K562 (cell line): ENCODE data around the gene CAMK2D. TPM values are rescaled to one million over a fixed set of nuclear protein-coding genes. Genes with fewer than 3 reads are reported as not detected.

Source experiments
- ARID1B ChIP-seq: fragments of 450-650 bp; IDR thresholded peaks from 2 replicates; pipeline ENCODE4 v1.6.1; 2016; ENCODE audit warnings: antibody characterized with exemption, mild to moderate bottlenecking, inconsistent platforms
- ATF1 ChIP-seq, 2 experiments: fragments of 450-650 bp in 1 of 2; IDR thresholded peaks; 2 replicates each; pipeline ENCODE4 v1.6.1; 2016; ENCODE audit warnings: missing compliant biosample characterization in 1 of 2, missing genetic modification characterization in 1 of 2
- BCOR ChIP-seq: fragments of 450-650 bp; IDR thresholded peaks from 2 replicates; pipeline ENCODE4 v1.6.1; 2016
- CSDE1 ChIP-seq, 2 experiments: fragments of 450-650 bp; IDR thresholded peaks; 2 replicates each; pipeline ENCODE4 v1.6.1; 2016; ENCODE audit warnings: mild to moderate bottlenecking in 1 of 2
- DACH1 ChIP-seq: fragments of 450-650 bp; IDR thresholded peaks from 2 replicates; pipeline ENCODE4 v1.6.1; 2018; ENCODE audit not compliant: partially characterized antibody
- FOXA1 ChIP-seq: fragments of 450-650 bp; IDR thresholded peaks from 2 replicates; pipeline ENCODE4 v1.6.1; 2016; ENCODE audit warnings: mild to moderate bottlenecking, borderline replicate concordance
- FOXP4 ChIP-seq: sonication (generic); formaldehyde crosslinking; IDR thresholded peaks from 2 replicates; pipeline ENCODE4 v1.8.0; 2022; ENCODE audit warnings: mild to moderate bottlenecking, missing genetic modification reagents, borderline replicate concordance
- HES1 ChIP-seq: fragments of 450-650 bp; IDR thresholded peaks from 2 replicates; pipeline ENCODE4 v1.6.1; 2016; ENCODE audit warnings: low read depth, mild to moderate bottlenecking, moderate library complexity
- HNRNPL ChIP-seq: fragments of 200-400 bp; formaldehyde crosslinking; IDR thresholded peaks from 2 replicates; pipeline ENCODE4 v1.6.1; 2017; ENCODE audit warnings: low read depth, mild to moderate bottlenecking, low read length
- MAFK ChIP-seq: IDR thresholded peaks from 2 replicates; pipeline ENCODE4 v1.6.1; 2011; ENCODE audit warnings: low read length, improper control_type of control experiment
- MTA2 ChIP-seq: fragments of 450-650 bp; IDR thresholded peaks from 2 replicates; pipeline ENCODE4 v1.6.1; 2016; ENCODE audit warnings: low read depth
- SMC3 ChIP-seq: conservative IDR thresholded peaks from 2 replicates; pipeline ENCODE4 v1.6.1; 2011; ENCODE audit warnings: low read depth, low read length, improper control_type of control experiment; ENCODE audit not compliant: insufficient read depth
- TAF1 ChIP-seq: IDR thresholded peaks from 2 replicates; pipeline ENCODE4 v1.6.1; 2011; ENCODE audit warnings: mild to moderate bottlenecking, low read length, moderate library complexity; ENCODE audit not compliant: insufficient read depth, control insufficient read depth, severe bottlenecking; ENCODE audit errors: extremely low read depth
- THRB ChIP-seq: fragments of 450-650 bp; formaldehyde crosslinking; conservative IDR thresholded peaks from 2 replicates; pipeline ENCODE4 v1.4.0; 2022; ENCODE audit warnings: mild to moderate bottlenecking, missing genetic modification characterization
- TOE1 ChIP-seq, 2 experiments: fragments of 450-650 bp in 1 of 2; sonication (generic) in 1 of 2; formaldehyde crosslinking in 1 of 2; IDR thresholded peaks; 2 replicates each; pipeline versions ENCODE4 v1.7.1 to v1.8.0; 2016 to 2022; ENCODE audit warnings: borderline replicate concordance in 2 of 2, mild to moderate bottlenecking in 2 of 2, antibody characterized with exemption in 1 of 2, inconsistent platforms in 1 of 2, low read depth in 1 of 2, missing genetic modification reagents in 1 of 2, moderate library complexity in 1 of 2
- ZNF134 ChIP-seq: fragments of 250-450 bp; sonication (Bioruptor Pico); conservative IDR thresholded peaks from 2 replicates; pipeline ENCODE4 v1.4.0; 2020
- ZNF561 ChIP-seq: fragments of 450-650 bp; formaldehyde crosslinking; conservative IDR thresholded peaks from 2 replicates; pipeline ENCODE4 v1.4.0; 2020; ENCODE audit warnings: mild to moderate bottlenecking, moderate library complexity
- polyA plus RNA-seq, 8 experiments: library from polyadenylated mRNA; depleted of rRNA in 4 of 8; stranded (reverse) in 5 of 8; unstranded in 3 of 8; fragments of >200 nt; fragmentation: Nextera tagmentation in 2 of 8; fragmentation: Illumina TruSeq in 1 of 8; extraction: Ambion mirVana in 2 of 8; extraction: Trizol in 1 of 8; gene quantifications; 2 replicates each; pipeline versions ENCODE4 v1.2.1 to v1.2.3, GENCODE V29; 2011 to 2014; ENCODE audit warnings: inconsistent platforms in 1 of 8, missing spikeins in 1 of 8
- total RNA-seq, 7 experiments: library from RNA; depleted of rRNA in 6 of 7; stranded (reverse); fragments of >200 nt in 6 of 7; fragmentation: Illumina TruSeq in 2 of 7; extraction: Trizol in 2 of 7; gene quantifications; 2 replicates each; pipeline versions ENCODE4 v1.2.1 to v1.2.3, GENCODE V29; 2011 to 2021; ENCODE audit warnings: low replicate concordance in 1 of 7
- TF ChIP-seq, protein P1 (sequence below): fragments of 250-450 bp; sonication (Bioruptor Pico); IDR thresholded peaks from 2 replicates; pipeline ENCODE4 v1.4.0; 2020; ENCODE audit warnings: mild to moderate bottlenecking
- TF ChIP-seq, protein P2 (sequence below): fragments of 250-450 bp; sonication (Bioruptor Pico); IDR thresholded peaks from 2 replicates; pipeline ENCODE4 v1.8.0; 2021; ENCODE audit warnings: moderate library complexity, mild to moderate bottlenecking, inconsistent platforms

Gene CAMK2D
- total and polyA plus RNA-seq, 9 of the 15 experiments (the other 6 are each of a cell fraction or from before 2014, with no cell fraction given) = 0.01 to 0.33 (median 0.04) TPM; not detected in 2

DNA sequence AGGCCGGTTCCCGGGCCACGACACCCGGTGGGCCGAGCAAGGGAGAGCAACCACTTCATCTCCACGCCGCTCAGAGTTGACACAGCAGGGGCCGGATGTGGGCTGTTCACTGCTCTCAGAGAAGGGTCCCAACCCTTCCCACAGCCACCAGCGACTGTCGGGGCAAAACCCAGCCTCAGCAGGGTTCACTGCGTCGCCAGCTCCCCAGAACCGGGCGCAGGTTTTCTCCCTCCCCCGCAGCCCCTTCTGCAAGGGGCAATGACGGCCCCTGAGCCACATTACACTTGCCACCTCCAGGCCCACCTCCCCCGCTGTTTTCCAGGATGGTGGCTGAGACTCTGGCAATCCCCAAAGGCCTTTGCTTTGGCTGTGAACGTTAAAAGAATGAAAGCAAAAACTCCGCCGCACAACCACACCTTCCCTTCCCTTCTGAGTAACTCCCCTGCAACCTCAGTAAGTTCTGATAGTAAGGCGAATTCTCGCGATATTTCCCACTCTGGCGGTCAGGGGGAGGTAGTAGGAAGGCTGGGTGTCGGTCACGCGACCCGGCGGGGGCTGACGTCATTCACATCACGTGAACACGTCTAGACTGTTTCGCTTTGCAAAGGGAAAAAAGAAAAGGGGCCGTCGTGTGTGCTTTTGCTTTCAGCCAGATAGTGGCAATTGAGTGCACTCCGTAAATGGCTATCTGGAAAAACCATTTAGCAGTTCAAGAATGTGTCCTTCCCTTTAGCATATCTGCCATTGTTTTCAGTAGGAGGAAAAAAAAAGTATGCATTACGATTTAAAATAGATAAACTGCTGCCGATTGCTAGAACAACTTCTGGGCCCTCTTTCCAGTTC is 869 bp upstream of the CAMK2D start (continued):
- TF ChIP-seq HES1 = peak; percentile 70; the same call in 1 of the 2 replicates
- TF ChIP-seq THRB (CRISPR knock-in tag) = no peak
- no peak for TF ChIP-seq HNRNPL
- no peak for TF ChIP-seq ZNF134 (CRISPR knock-in tag)
- no peak for TF ChIP-seq BCOR
- no peak for TF ChIP-seq DACH1
- 0 out of 2 replicates have a peak, but pooled peaks have one; percentile 8 for TF ChIP-seq ARID1B
- no peak for TF ChIP-seq ATF1 (CRISPR knock-in tag; IDR thresholded peaks at IDR 0.05)
- peak; percentile 94 for TF ChIP-seq ATF1 (tag; IDR thresholded peaks at IDR 0.05)
- TF ChIP-seq MAFK = no peak
- TF ChIP-seq SMC3 = no peak
- TF ChIP-seq MTA2 = no peak
- TF ChIP-seq FOXP4 (CRISPR knock-in tag) = no peak
- no peak for TF ChIP-seq ZNF561
- no peak for TF ChIP-seq CSDE1 (IDR thresholded peaks at IDR 0.05)
- no peak for TF ChIP-seq FOXA1
- TF ChIP-seq TOE1 (IDR thresholded peaks at IDR 0.05; ENCODE audit: borderline replicate concordance) = peak; percentile 71; the same call in 1 of the 2 replicates
- no peak for TF ChIP-seq TOE1 (CRISPR knock-in tag; IDR thresholded peaks at IDR 0.05; ENCODE audit: borderline replicate concordance, low read depth)
- TF ChIP-seq, protein P1, sequence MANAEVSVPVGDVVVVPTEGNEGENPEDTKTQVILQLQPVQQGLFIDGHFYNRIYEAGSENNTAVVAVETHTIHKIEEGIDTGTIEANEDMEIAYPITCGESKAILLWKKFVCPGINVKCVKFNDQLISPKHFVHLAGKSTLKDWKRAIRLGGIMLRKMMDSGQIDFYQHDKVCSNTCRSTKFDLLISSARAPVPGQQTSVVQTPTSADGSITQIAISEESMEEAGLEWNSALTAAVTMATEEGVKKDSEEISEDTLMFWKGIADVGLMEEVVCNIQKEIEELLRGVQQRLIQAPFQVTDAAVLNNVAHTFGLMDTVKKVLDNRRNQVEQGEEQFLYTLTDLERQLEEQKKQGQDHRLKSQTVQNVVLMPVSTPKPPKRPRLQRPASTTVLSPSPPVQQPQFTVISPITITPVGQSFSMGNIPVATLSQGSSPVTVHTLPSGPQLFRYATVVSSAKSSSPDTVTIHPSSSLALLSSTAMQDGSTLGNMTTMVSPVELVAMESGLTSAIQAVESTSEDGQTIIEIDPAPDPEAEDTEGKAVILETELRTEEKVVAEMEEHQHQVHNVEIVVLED (CRISPR knock-in tag) = no peak
- TF ChIP-seq, protein P2, sequence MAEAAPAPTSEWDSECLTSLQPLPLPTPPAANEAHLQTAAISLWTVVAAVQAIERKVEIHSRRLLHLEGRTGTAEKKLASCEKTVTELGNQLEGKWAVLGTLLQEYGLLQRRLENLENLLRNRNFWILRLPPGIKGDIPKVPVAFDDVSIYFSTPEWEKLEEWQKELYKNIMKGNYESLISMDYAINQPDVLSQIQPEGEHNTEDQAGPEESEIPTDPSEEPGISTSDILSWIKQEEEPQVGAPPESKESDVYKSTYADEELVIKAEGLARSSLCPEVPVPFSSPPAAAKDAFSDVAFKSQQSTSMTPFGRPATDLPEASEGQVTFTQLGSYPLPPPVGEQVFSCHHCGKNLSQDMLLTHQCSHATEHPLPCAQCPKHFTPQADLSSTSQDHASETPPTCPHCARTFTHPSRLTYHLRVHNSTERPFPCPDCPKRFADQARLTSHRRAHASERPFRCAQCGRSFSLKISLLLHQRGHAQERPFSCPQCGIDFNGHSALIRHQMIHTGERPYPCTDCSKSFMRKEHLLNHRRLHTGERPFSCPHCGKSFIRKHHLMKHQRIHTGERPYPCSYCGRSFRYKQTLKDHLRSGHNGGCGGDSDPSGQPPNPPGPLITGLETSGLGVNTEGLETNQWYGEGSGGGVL (CRISPR knock-in tag) = no peak
- TF ChIP-seq TAF1 = no peak
